Mammary epithelial cell (primary cell): ENCODE measurements around the gene CMTM8.

ENCODE experiments used
- EZH2 ChIP-seq: IDR thresholded peaks from 2 replicates; pipeline ENCODE4 v1.6.1; 2012; ENCODE audit warnings: low read length, inconsistent platforms, borderline replicate concordance
- TF ChIP-seq, protein P1 (sequence below), 2 donors: IDR thresholded peaks in 1 of 2; conservative IDR thresholded peaks in 1 of 2; 2 replicates each; pipeline ENCODE4 v1.5.1; 2011 to 2012; ENCODE audit warnings: inconsistent platforms in 2 of 2, low read length in 2 of 2, mild to moderate bottlenecking in 2 of 2, control low read depth in 1 of 2, low read depth in 1 of 2; ENCODE audit not compliant: insufficient read depth in 1 of 2; ENCODE audit errors: extremely low read depth in 1 of 2

DNA sequence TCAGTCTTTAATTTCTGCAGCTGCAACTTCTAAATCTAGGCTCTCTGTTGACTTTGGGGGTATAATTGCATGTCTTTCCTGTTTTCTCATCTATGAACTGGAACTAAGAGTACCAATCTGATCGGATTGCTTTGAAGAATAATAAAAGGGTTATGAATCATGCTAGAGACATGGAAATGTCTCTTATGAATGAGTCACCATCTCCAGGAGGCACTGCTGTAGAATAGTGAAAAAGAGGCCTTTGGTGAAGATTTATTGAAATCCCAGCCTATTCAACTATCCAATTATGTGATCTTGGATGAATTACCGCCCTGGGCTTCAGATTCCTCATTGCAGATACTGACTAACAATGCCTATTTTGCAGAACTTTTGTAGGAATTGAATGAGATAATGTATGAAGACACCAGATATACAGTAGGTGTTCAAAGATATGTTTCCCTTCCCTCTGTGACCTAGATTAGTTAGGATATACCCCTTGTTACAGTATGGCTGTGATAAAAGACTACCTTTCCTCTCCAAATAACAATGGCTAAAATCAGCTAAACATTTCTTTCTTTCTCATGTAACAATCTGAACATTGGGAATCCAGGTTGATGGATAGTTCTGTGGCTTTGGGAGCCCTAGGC lies 11.5 kb upstream of the CMTM8 start:
- no peak for TF ChIP-seq EZH2
- TF ChIP-seq, protein P1, sequence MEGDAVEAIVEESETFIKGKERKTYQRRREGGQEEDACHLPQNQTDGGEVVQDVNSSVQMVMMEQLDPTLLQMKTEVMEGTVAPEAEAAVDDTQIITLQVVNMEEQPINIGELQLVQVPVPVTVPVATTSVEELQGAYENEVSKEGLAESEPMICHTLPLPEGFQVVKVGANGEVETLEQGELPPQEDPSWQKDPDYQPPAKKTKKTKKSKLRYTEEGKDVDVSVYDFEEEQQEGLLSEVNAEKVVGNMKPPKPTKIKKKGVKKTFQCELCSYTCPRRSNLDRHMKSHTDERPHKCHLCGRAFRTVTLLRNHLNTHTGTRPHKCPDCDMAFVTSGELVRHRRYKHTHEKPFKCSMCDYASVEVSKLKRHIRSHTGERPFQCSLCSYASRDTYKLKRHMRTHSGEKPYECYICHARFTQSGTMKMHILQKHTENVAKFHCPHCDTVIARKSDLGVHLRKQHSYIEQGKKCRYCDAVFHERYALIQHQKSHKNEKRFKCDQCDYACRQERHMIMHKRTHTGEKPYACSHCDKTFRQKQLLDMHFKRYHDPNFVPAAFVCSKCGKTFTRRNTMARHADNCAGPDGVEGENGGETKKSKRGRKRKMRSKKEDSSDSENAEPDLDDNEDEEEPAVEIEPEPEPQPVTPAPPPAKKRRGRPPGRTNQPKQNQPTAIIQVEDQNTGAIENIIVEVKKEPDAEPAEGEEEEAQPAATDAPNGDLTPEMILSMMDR (conservative IDR thresholded peaks at IDR 0.05 in 1 of 2, IDR thresholded peaks at IDR 0.05 in 1 of 2; ENCODE audit: extremely low read depth in 1 of 2, insufficient read depth in 1 of 2, low read depth in 1 of 2, low read length in 2 of 2) = no peak
